SH-SY5Y (cell line): ENCODE data around the gene PP2D1.

Source experiments
- GATA2 ChIP-seq: IDR thresholded peaks from 2 replicates; pipeline ENCODE4 v1.6.1; 2011; ENCODE audit warnings: mild to moderate bottlenecking, low read depth, low read length
- GATA3 ChIP-seq: IDR thresholded peaks from 2 replicates; pipeline ENCODE4 v1.6.1; 2011; ENCODE audit warnings: low read depth, mild to moderate bottlenecking, low read length, moderate library complexity

DNA sequence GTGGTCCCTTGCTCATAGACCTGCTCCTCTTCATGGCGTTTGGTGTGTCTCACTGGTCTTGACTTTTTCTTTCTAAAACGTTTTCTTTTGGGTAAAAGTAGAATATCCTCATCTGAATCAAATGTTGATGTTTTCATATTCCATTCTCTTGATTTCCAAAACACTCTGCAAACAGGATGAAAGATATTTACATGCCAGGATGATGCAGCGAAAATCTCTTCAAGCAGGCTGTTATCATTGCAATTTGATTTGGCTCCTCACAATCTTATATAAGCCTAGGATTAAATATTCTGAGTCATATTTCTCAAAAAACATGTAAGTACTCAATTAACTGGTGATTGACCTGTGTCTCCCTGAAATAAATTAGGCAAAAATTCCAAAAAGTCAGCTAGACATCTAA is 10.1 kb downstream of the PP2D1 start:
- no peak for TF ChIP-seq GATA2
- TF ChIP-seq GATA3: no peak
